WTC11 (cell line): Measurements from ENCODE around the gene RYR3.

Experiments
- AFF4 ChIP-seq: sonication (generic); formaldehyde crosslinking; IDR thresholded peaks from 2 replicates; pipeline ENCODE4 v1.8.1; 2023; ENCODE audit warnings: mild to moderate bottlenecking, missing genetic modification reagents, borderline replicate concordance
- ETV6 ChIP-seq: sonication (generic); formaldehyde crosslinking; IDR thresholded peaks from 2 replicates; pipeline ENCODE4 v1.8.1; 2022; ENCODE audit warnings: mild to moderate bottlenecking, missing genetic modification reagents
- FOXK1 ChIP-seq: sonication (generic); formaldehyde crosslinking; IDR thresholded peaks from 2 replicates; pipeline ENCODE4 v1.8.0; 2022; ENCODE audit warnings: mild to moderate bottlenecking, moderate library complexity, missing genetic modification reagents
- FOXP1 ChIP-seq: sonication (generic); formaldehyde crosslinking; IDR thresholded peaks from 2 replicates; pipeline ENCODE4 v1.8.0; 2022; ENCODE audit warnings: missing genetic modification reagents, mild to moderate bottlenecking, moderate library complexity, borderline replicate concordance
- GABPB1 ChIP-seq: sonication (generic); formaldehyde crosslinking; IDR thresholded peaks from 2 replicates; pipeline ENCODE4 v1.8.1; 2023; ENCODE audit warnings: mild to moderate bottlenecking, missing genetic modification reagents
- JUN ChIP-seq: sonication (generic); formaldehyde crosslinking; IDR thresholded peaks from 2 replicates; pipeline ENCODE4 v1.8.0; 2023; ENCODE audit warnings: mild to moderate bottlenecking, missing genetic modification reagents
- NFE2L1 ChIP-seq: sonication (generic); formaldehyde crosslinking; IDR thresholded peaks from 2 replicates; pipeline ENCODE4 v1.8.1; 2023; ENCODE audit warnings: missing genetic modification reagents
- SP1 ChIP-seq: sonication (generic); formaldehyde crosslinking; conservative IDR thresholded peaks from 2 replicates; pipeline ENCODE4 v1.8.1; 2022; ENCODE audit warnings: missing genetic modification reagents
- ZMAT4 ChIP-seq: fragments of 250-450 bp; sonication (Bioruptor Pico); IDR thresholded peaks from 2 replicates; pipeline ENCODE4 v1.9.0; 2021; ENCODE audit warnings: mild to moderate bottlenecking
- ZNF671 ChIP-seq: fragments of 250-450 bp; sonication (Bioruptor Pico); IDR thresholded peaks from 2 replicates; pipeline ENCODE4 v1.8.0; 2021; ENCODE audit warnings: mild to moderate bottlenecking
- TF ChIP-seq, protein P1 (sequence below): fragments of 200-600 bp; IDR thresholded peaks from 2 replicates; pipeline ENCODE4 v1.8.0; 2022; ENCODE audit warnings: antibody characterized with exemption
- TF ChIP-seq, protein P2 (sequence below): sonication (generic); formaldehyde crosslinking; IDR thresholded peaks from 2 replicates; pipeline ENCODE4 v1.8.0; 2023; ENCODE audit warnings: missing genetic modification reagents, mild to moderate bottlenecking, borderline replicate concordance

- TF ChIP-seq JUN (CRISPR knock-in tag) (no peak), FOXK1 (no peak), ZMAT4 (CRISPR knock-in tag) (no peak), SP1 (no peak), FOXP1 (CRISPR knock-in tag) (no peak), AFF4 (CRISPR knock-in tag) (no peak), GABPB1 (CRISPR knock-in tag) (no peak), NFE2L1 (no peak), ETV6 (no peak), ZNF671 (CRISPR knock-in tag) (no peak)
- TF ChIP-seq, protein P1, sequence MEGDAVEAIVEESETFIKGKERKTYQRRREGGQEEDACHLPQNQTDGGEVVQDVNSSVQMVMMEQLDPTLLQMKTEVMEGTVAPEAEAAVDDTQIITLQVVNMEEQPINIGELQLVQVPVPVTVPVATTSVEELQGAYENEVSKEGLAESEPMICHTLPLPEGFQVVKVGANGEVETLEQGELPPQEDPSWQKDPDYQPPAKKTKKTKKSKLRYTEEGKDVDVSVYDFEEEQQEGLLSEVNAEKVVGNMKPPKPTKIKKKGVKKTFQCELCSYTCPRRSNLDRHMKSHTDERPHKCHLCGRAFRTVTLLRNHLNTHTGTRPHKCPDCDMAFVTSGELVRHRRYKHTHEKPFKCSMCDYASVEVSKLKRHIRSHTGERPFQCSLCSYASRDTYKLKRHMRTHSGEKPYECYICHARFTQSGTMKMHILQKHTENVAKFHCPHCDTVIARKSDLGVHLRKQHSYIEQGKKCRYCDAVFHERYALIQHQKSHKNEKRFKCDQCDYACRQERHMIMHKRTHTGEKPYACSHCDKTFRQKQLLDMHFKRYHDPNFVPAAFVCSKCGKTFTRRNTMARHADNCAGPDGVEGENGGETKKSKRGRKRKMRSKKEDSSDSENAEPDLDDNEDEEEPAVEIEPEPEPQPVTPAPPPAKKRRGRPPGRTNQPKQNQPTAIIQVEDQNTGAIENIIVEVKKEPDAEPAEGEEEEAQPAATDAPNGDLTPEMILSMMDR: no peak
- TF ChIP-seq, protein P2, sequence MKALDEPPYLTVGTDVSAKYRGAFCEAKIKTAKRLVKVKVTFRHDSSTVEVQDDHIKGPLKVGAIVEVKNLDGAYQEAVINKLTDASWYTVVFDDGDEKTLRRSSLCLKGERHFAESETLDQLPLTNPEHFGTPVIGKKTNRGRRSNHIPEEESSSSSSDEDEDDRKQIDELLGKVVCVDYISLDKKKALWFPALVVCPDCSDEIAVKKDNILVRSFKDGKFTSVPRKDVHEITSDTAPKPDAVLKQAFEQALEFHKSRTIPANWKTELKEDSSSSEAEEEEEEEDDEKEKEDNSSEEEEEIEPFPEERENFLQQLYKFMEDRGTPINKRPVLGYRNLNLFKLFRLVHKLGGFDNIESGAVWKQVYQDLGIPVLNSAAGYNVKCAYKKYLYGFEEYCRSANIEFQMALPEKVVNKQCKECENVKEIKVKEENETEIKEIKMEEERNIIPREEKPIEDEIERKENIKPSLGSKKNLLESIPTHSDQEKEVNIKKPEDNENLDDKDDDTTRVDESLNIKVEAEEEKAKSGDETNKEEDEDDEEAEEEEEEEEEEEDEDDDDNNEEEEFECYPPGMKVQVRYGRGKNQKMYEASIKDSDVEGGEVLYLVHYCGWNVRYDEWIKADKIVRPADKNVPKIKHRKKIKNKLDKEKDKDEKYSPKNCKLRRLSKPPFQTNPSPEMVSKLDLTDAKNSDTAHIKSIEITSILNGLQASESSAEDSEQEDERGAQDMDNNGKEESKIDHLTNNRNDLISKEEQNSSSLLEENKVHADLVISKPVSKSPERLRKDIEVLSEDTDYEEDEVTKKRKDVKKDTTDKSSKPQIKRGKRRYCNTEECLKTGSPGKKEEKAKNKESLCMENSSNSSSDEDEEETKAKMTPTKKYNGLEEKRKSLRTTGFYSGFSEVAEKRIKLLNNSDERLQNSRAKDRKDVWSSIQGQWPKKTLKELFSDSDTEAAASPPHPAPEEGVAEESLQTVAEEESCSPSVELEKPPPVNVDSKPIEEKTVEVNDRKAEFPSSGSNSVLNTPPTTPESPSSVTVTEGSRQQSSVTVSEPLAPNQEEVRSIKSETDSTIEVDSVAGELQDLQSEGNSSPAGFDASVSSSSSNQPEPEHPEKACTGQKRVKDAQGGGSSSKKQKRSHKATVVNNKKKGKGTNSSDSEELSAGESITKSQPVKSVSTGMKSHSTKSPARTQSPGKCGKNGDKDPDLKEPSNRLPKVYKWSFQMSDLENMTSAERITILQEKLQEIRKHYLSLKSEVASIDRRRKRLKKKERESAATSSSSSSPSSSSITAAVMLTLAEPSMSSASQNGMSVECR (CRISPR knock-in tag): no peak
These were observed 313.7 kb downstream of the RYR3 start for GRCh38 chr15:33624439-33624838.
